VCaP (cell line): ENCODE data around the gene NCOR2.
"Not testable (repeated sequence)": the region's sequence is repeated elsewhere in the genome, so short reads cannot be mapped to it uniquely, and the experiment has no call there.

ENCODE experiments used
- H3K27ac ChIP-seq: fragments of 450-650 bp; 2 replicates; pipeline ENCODE4 v1.5.1; 2017
- TF ChIP-seq, protein P1 (sequence below): fragments of 450-650 bp; conservative IDR thresholded peaks from 2 replicates; pipeline ENCODE4 v1.5.1; 2017; ENCODE audit warnings: mild to moderate bottlenecking, moderate library complexity

The NCOR2 gene

GRCh38 chr12:124588751-124589267, 21.4 kb upstream of the NCOR2 start:
- TF ChIP-seq, protein P1, sequence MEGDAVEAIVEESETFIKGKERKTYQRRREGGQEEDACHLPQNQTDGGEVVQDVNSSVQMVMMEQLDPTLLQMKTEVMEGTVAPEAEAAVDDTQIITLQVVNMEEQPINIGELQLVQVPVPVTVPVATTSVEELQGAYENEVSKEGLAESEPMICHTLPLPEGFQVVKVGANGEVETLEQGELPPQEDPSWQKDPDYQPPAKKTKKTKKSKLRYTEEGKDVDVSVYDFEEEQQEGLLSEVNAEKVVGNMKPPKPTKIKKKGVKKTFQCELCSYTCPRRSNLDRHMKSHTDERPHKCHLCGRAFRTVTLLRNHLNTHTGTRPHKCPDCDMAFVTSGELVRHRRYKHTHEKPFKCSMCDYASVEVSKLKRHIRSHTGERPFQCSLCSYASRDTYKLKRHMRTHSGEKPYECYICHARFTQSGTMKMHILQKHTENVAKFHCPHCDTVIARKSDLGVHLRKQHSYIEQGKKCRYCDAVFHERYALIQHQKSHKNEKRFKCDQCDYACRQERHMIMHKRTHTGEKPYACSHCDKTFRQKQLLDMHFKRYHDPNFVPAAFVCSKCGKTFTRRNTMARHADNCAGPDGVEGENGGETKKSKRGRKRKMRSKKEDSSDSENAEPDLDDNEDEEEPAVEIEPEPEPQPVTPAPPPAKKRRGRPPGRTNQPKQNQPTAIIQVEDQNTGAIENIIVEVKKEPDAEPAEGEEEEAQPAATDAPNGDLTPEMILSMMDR: no peak
- H3K27ac ChIP-seq: no peak overlapping the region

GRCh38 chr12:124588018-124588634, 20.7 kb upstream of the NCOR2 start:
- no peak overlapping the region for H3K27ac ChIP-seq
- TF ChIP-seq, protein P1: no peak

GRCh38 chr12:124586756-124587155, 19.3 kb upstream of the NCOR2 start:
- peak overlapping the region; percentile 70 for H3K27ac ChIP-seq
- TF ChIP-seq, protein P1: no peak

DNA sequence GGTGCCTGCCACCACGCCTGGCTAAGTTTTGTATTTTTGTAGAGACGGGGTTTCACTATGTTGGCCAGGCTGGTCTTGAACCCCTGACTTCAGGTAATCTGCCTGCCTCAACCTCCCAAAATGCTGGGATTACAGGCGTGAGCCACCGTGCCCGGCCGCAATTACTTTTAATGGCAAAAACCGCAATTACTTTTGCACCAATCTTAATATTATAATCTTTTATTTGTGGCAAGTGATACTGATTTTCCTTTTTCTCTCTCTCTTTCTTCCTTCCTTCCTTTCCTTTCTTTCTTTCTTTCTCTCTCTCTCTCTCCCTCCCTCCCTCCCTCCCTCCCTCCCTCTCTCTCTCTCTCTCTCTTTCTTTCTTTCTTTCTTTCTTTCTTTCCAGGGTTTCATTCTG, 17.1 kb upstream of the NCOR2 start:
- H3K27ac ChIP-seq: not testable (repeated sequence)

GRCh38 chr12:124583854-124584253, 16.4 kb upstream of the NCOR2 start:
- H3K27ac ChIP-seq: no peak overlapping the region
- TF ChIP-seq, protein P1: no peak

DNA sequence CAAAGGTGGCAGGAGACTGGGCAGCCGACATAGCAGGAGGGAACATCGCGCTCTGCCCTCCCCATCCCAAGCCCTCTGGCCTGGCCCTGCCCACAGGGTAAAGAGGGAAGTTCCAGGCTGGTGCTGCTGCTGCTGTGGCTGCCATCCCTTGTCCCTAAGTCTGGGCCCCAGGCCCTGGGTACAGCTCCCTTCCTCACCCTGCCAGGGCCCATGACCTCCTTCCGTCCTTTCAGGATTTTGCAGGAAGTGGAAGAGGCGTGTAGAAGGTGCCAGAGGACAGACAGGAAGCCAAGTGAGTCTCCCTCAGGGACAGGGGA, 14.7 kb upstream of the NCOR2 start:
- TF ChIP-seq, protein P1: no peak
- peak overlapping the region; percentile 36; the same call in 1 of the 2 replicates for H3K27ac ChIP-seq

DNA sequence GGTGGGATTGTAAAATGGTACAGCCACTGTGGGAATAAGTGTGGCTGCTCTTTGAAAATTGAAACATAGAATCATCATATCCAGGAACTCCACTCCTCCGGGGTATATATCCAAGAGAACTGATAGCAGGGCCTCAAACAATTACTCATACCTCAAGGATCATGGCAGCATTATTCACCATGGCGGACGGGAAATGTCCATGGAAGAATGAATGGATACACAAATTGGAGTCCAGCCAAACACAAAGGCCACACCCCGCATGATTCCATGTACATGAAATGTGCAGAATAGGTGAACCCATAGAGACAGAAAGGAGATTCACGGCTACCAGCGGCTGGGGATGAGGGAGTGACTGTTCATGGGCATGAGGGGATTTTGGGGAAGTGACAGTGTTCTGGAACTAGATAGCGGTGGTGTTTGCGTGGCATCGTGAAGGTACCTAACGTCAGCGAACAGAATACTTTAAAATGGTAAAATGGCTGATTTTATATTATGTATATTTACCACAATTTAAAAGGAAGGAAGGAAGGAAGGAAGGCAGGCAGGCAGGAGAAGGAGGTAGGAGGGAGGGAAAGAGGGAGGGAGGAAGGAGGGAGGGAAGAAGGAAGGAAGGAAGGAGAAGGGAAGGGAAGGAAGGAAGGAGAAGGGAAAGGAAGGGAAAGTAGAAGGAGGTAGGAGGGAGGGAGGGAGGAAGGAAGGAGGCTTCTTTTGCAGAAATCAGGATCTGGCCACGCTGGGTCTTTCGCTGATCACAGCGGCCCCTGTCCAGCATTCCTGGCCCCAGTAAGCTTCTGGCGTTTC, 14.1 kb upstream of the NCOR2 start:
- TF ChIP-seq, protein P1: no peak
- H3K27ac ChIP-seq: peak overlapping the region; percentile 36; the same call in 1 of the 2 replicates
